ENCODE measurements around the gene SERPINA1.

Gene SERPINA1

DNA sequence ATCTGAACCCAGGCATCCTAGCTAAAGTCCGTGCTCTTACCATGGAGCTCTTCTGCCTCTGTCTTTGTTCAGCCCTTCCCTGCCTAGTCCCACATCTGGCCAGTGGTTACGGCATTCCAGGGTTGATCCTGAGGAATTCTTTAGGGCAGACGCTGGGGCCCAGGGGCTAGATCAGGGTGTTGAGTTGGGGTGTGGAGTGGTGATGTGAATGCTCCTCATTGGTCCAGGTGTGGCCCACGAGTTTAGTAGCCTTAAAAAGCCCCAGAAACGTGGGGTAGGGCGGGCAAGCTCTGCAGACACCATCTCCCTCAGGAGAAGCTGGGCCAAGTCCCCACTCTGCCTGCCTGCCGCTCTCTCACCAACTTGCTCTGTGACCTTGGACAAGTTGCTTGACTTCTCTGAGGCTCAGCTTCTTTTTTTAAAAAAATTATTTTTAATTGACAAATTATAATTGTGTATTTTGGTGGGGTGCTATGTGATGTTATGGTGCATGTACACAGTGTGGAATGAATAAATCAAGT, 56.3 kb downstream of the SERPINA1 start:
- Histone ChIP-seq H3K9me3 (ENCODE audit: control insufficient read depth, low read length) (no peaks in the 10 kb centered on the region), H3K27ac (ENCODE audit: insufficient read depth, low read depth, low read length, poor library complexity, severe bottlenecking) (no peak overlapping the region), H3K4me1 (ENCODE audit: control insufficient read depth, insufficient read depth, low read length) (no peaks in the 10 kb centered on the region), H3K4me3 (ENCODE audit: insufficient read depth, low read depth, low read length) (no peak overlapping the region), H3K36me3 (ENCODE audit: control insufficient read depth, insufficient read depth, low read length) (no peaks in the 10 kb centered on the region), H3K27me3 (ENCODE audit: control insufficient read depth, insufficient read depth, low read length, poor library complexity, severe bottlenecking) (no peaks in the 10 kb centered on the region)
- WGBS, 2 experiments: 91% methylated on average over 7 of the region's 7 CpGs

DNA sequence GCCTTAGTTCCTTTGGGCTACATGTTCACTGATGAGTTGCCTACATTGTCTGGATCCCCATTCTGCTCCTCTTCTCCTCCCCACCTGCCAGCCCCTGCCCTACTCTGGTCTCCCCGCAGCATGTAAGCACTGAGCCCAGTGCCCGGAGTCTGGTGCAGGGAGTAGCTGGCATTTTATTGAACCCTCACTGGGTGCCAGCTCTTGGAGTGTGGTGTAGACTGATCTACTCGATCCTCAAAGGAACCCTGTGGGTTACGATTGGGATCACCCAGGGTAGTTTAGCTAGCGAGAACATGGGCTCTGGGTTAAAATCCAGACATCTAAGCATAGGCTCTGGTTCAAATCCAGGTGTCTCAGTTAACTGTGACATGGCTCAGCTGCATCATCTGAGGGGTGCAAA, 56.9 kb downstream of the SERPINA1 start:
- H3K9me3 ChIP-seq (ENCODE audit: control insufficient read depth, low read length): no peaks in the 10 kb centered on the region
- no peaks in the 10 kb centered on the region for H3K36me3 ChIP-seq (ENCODE audit: control insufficient read depth, insufficient read depth, low read length)
- H3K4me3 ChIP-seq (ENCODE audit: insufficient read depth, low read depth, low read length): no peak overlapping the region
- 96 to 97% methylated on average over 5 of the region's 5 CpGs for WGBS, 2 experiments
- H3K27ac ChIP-seq (ENCODE audit: insufficient read depth, low read depth, low read length, poor library complexity, severe bottlenecking): no peak overlapping the region
- H3K27me3 ChIP-seq (ENCODE audit: control insufficient read depth, insufficient read depth, low read length, poor library complexity, severe bottlenecking): no peaks in the 10 kb centered on the region
- no peaks in the 10 kb centered on the region for H3K4me1 ChIP-seq (ENCODE audit: control insufficient read depth, insufficient read depth, low read length)

DNA sequence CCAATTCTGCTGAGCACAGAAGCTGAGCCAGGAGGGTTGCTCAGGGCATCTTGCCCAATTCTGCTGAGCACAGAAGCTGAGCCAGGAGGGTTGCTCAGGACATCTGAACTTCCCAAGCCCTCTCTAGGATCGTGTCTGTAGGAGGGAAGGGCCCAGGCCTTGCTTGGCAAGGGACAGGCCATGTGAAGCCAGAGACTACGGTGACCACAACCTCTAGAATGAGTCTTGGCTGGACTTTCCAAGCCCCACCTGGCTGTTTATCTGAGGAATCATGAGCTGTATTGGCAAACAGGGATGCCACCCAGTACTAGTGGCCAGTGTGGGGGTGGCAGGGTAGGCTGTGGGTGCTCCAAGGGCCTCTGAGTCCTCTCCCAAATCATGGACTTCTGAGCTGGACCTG, 57.5 kb downstream of the SERPINA1 start:
- H3K4me3 ChIP-seq (ENCODE audit: insufficient read depth, low read depth, low read length): no peak overlapping the region
- 91 to 96% methylated on average over 2 of the region's 2 CpGs for WGBS, 2 experiments

DNA sequence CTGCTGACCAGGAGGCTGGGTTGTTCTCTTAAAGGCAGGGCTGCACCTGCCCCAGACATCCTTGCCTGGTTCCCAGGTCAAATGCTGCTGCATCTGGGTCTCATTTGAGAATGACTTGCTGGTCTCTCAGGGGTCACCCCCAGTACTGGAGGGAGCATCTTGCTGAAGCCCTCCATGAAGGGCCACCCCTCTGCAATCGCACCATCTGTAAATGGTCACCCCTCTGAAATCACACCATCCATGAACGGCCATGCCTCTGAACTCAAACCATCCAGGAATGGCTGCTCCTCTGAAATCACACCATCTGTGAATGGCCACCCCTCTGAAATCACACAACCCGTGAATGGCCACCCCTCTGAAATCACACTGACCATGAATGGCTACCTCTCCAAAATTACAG, 58.0 kb downstream of the SERPINA1 start:
- Histone ChIP-seq H3K27me3 (ENCODE audit: control insufficient read depth, insufficient read depth, low read length, poor library complexity, severe bottlenecking) (no peaks in the 10 kb centered on the region), H3K9me3 (ENCODE audit: control insufficient read depth, low read length) (no peaks in the 10 kb centered on the region), H3K27ac (ENCODE audit: insufficient read depth, low read depth, low read length, poor library complexity, severe bottlenecking) (no peak overlapping the region), H3K4me3 (ENCODE audit: insufficient read depth, low read depth, low read length) (no peak overlapping the region), H3K36me3 (ENCODE audit: control insufficient read depth, insufficient read depth, low read length) (no peaks in the 10 kb centered on the region), H3K4me1 (ENCODE audit: control insufficient read depth, insufficient read depth, low read length) (no peaks in the 10 kb centered on the region)
- 89 to 95% methylated on average over 3 of the region's 3 CpGs for WGBS, 2 experiments

More for the DNA sequence above, 57.5 kb downstream of the SERPINA1 start:
- H3K27me3 ChIP-seq (ENCODE audit: control insufficient read depth, insufficient read depth, low read length, poor library complexity, severe bottlenecking): no peaks in the 10 kb centered on the region
- no peak overlapping the region for H3K27ac ChIP-seq (ENCODE audit: insufficient read depth, low read depth, low read length, poor library complexity, severe bottlenecking)
- no peaks in the 10 kb centered on the region for H3K4me1 ChIP-seq (ENCODE audit: control insufficient read depth, insufficient read depth, low read length)
- no peaks in the 10 kb centered on the region for H3K9me3 ChIP-seq (ENCODE audit: control insufficient read depth, low read length)
- no peaks in the 10 kb centered on the region for H3K36me3 ChIP-seq (ENCODE audit: control insufficient read depth, insufficient read depth, low read length)

DNA sequence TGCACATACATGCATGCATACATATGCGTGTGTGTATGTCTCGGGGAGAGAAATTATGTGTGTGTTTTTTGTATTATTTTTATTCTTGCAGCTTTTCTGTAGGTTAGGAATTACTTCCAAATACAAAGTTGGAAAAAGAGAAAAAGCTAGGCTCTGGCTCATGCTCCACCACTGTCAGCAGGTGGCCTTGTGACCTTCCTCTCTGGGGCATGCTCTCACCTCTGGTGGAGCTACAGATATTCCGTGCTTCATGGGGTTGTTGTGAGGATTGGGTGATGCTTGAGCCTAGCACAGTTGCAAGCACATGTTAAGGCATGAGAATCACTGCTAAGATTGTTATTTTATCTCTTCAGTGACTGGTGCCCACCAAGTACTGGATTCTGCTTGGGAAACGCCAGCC, 58.5 kb downstream of the SERPINA1 start:
- no peaks in the 10 kb centered on the region for H3K27me3 ChIP-seq (ENCODE audit: control insufficient read depth, insufficient read depth, low read length, poor library complexity, severe bottlenecking)
- no peaks in the 10 kb centered on the region for H3K9me3 ChIP-seq (ENCODE audit: control insufficient read depth, low read length)
- no peaks in the 10 kb centered on the region for H3K4me1 ChIP-seq (ENCODE audit: control insufficient read depth, insufficient read depth, low read length)
- H3K27ac ChIP-seq (ENCODE audit: insufficient read depth, low read depth, low read length, poor library complexity, severe bottlenecking): no peak overlapping the region
- H3K36me3 ChIP-seq (ENCODE audit: control insufficient read depth, insufficient read depth, low read length): no peaks in the 10 kb centered on the region
- H3K4me3 ChIP-seq (ENCODE audit: insufficient read depth, low read depth, low read length): no peak overlapping the region
- 94 to 97% methylated on average over 4 of the region's 4 CpGs for WGBS, 2 experiments

DNA sequence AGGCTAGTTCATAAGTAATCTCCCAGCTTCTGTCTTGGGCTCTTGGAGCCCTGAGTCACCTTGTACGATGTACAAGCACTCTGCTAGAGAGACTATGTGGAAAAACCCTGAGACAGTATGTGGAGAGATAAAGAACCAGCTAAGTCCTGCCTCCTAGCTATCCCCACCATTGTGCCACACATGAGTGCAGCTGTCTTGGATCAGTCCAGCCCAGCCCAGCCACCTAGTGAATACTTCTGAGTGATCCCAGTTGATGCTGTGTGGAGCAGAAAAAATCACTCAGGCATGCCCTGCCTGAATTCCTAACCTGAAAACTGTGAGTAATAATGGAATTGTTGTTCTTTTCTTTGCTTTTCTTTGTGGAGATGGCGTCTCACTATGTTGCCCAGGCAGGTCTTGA, 60.2 kb downstream of the SERPINA1 start:
- no peak overlapping the region for H3K4me3 ChIP-seq (ENCODE audit: insufficient read depth, low read depth, low read length)
- no peaks in the 10 kb centered on the region for H3K4me1 ChIP-seq (ENCODE audit: control insufficient read depth, insufficient read depth, low read length)
- no peaks in the 10 kb centered on the region for H3K27me3 ChIP-seq (ENCODE audit: control insufficient read depth, insufficient read depth, low read length, poor library complexity, severe bottlenecking)
- H3K36me3 ChIP-seq (ENCODE audit: control insufficient read depth, insufficient read depth, low read length): no peaks in the 10 kb centered on the region
- 92 to 98% methylated on average over 2 of the region's 2 CpGs for WGBS, 2 experiments
- no peaks in the 10 kb centered on the region for H3K9me3 ChIP-seq (ENCODE audit: control insufficient read depth, low read length)
- H3K27ac ChIP-seq (ENCODE audit: insufficient read depth, low read depth, low read length, poor library complexity, severe bottlenecking): no peak overlapping the region

Data from ectodermal cell (in vitro differentiated cells).